Psoas muscle (tissue), 8 donors: Measurements from ENCODE around the gene MRPL53. TPM values are rescaled to one million over a fixed set of nuclear protein-coding genes. Genes with fewer than 3 reads are reported as not detected.

Source experiments
- ATAC-seq, 4 donors: fragments of 200-7000 bp; cut with Tn5 transposase; one replicate each; pipeline ENCODE4 v1.9.1; 2020; ENCODE audit warnings: moderate library complexity in 3 of 4, mild to moderate bottlenecking in 2 of 4
- DNase-seq, 2 donors: peaks; one replicate each; pipeline ENCODE4 v3.0.0-alpha.2; 2020
- H3K27ac ChIP-seq: fragments of 200-600 bp; one replicate; pipeline ENCODE4 v1.8.0; 2022
- H3K27me3 ChIP-seq, 3 donors: fragments of 200-600 bp in 1 of 3; one replicate each; pipeline versions ENCODE4 v1.6.1 to v1.8.0; 2013 to 2022; ENCODE audit warnings: low read length in 2 of 3, mild to moderate bottlenecking in 2 of 3, moderate library complexity in 1 of 3; ENCODE audit not compliant: insufficient read depth in 3 of 3
- H3K36me3 ChIP-seq, 2 donors: fragments of 200-600 bp in 1 of 2; one replicate each; pipeline versions ENCODE4 v1.6.1 to v1.8.0; 2013 to 2022; ENCODE audit warnings: low read depth in 1 of 2, mild to moderate bottlenecking in 1 of 2, moderate library complexity in 1 of 2; ENCODE audit not compliant: insufficient read depth in 1 of 2
- H3K4me1 ChIP-seq: fragments of 200-600 bp; one replicate; pipeline ENCODE4 v1.8.0; 2022
- H3K4me3 ChIP-seq: fragments of 200-600 bp; one replicate; pipeline ENCODE4 v1.8.0; 2022; ENCODE audit warnings: mild to moderate bottlenecking
- H3K9me3 ChIP-seq: fragments of 200-600 bp; one replicate; pipeline ENCODE4 v1.8.0; 2022
- CTCF ChIP-seq: fragments of 200-600 bp; IDR thresholded peaks from one replicate; pipeline ENCODE4 v1.8.0; 2022; ENCODE audit warnings: antibody characterized with exemption
- WGBS, 3 donors: extraction: QIAGEN DNeasy Blood & Tissue Kit; methylation state at CpG; one replicate each; pipeline versions ENCODE4 v1.1.6 to v1.1.7; 2013; 5-methylcytosine and 5-hydroxymethylcytosine counted together
- intact Hi-C, 2 donors: fragments of 100-400 bp; cut with DNase I; formaldehyde crosslinking; loops; one replicate each; pipeline versions ENCODE4 v1.11.0 to v1.14.2; 2022
- polyA plus RNA-seq, 3 donors: library from polyadenylated mRNA; stranded (reverse); fragments of 200-250 nt; gene quantifications; one replicate each; pipeline ENCODE4 v1.2.3, GENCODE V29; 2013
- total RNA-seq, 4 donors: library from RNA; stranded (reverse); fragmentation: NEBNext Ultra II Directional in 2 of 4; extraction: Animal tissue kit (Norgen Biotek cat#: 25700) in 2 of 4; gene quantifications; one replicate each; pipeline versions ENCODE4 v1.2.1 to v1.2.4, GENCODE V29; 2021 to 2023
- donor health status: healthy with polysubstance abuse.
- donor health status: DM: no; HTN: no; CAD: no; lungs with moderate emphysema.
- donor health status: Bipolar disorder and iron deficiency.
- donor health status: healthy.
- donor health status: DM: yes; HTN: yes; CAD: no.
- donor health status: DM: no; HTN: no; CAD: no.
- donor health status: DM: no; HTN: no; CAD: no.
- donor health status: DM: yes; HTN: yes; CAD: no.

MRPL53 gene
- total and polyA plus RNA-seq, 7 donors: 63.7 to 157 (median 118) TPM

GRCh38 chr2:74482801-74483674, 10.6 kb upstream of the MRPL53 start, which contains the start of the genes CCDC142 and TTC31:
TSS of gene CCDC142 (minus strand) at chr2:74482998. CDS start at chr2:74482837, 161 bp downstream.
TSS of gene TTC31 (plus strand) at chr2:74483081. CDS start at chr2:74483096, 15 bp downstream.
- peak; percentile 98 to 99 (median 99) for ATAC-seq
- Histone ChIP-seq H3K4me1 (peaks cover 22% of the 10 kb centered on the region), H3K27me3 (no peaks in the 10 kb centered on the region), H3K9me3 (no peaks in the 10 kb centered on the region), H3K36me3 (peaks cover 2 to 59% of the 10 kb centered on the region in 2 donors), H3K27ac (peak within 1 kb of the TSS; percentile 91), H3K4me3 (peak within 1 kb of the TSS; percentile 98)
- TF ChIP-seq CTCF: peak; percentile 79
- intact Hi-C loops: loop anchor here (1.0 to 5.0 kb wide), 5 partner anchors 28 to 105 kb away; partner anchors contain the start of genes AUP1 (in 2 of the 2), HTRA2 (in 2 of the 2) and INO80B (in 2 of the 2)
- 0 to 1% (median 0%) methylated on average over 45 to 50 of the region's 50 CpGs for WGBS, 3 donors
- DNase-seq: peak; percentile 95 to 97

GRCh38 chr2:74481961-74482800, 9.7 kb upstream of the MRPL53 start:
- peak in 1 of 2 donors; percentile 83 for DNase-seq
- no peaks in the 10 kb centered on the region for H3K9me3 ChIP-seq
- WGBS, 3 donors: 1 to 2% (median 1%) methylated on average over 59 to 80 of the region's 80 CpGs
- TF ChIP-seq CTCF: no peak
- H3K27me3 ChIP-seq: no peaks in the 10 kb centered on the region
- ATAC-seq: peak; percentile 46 to 69 (median 55)
- peak overlapping the region; percentile 98 for H3K4me3 ChIP-seq
- peak overlapping the region; percentile 91 for H3K27ac ChIP-seq
- intact Hi-C loops: loop anchor here (2.0 to 5.0 kb wide), 3 partner anchors 27 to 105 kb away; partner anchors contain the start of genes AUP1 (in 2 of the 2), HTRA2 (in 2 of the 2) and INO80B (in 1 of the 2)
- H3K4me1 ChIP-seq: peaks cover 22% of the 10 kb centered on the region
- H3K36me3 ChIP-seq: peaks cover 2 to 56% of the 10 kb centered on the region in 2 donors

GRCh38 chr2:74481431-74481830, 9.0 kb upstream of the MRPL53 start:
- TF ChIP-seq CTCF: no peak
- intact Hi-C loops: loop anchor here in 1 of 2 donors (5.0 kb wide), 1 partner anchor 106 kb away; no protein-coding TSS in a partner anchor
- Histone ChIP-seq H3K4me3 (peak overlapping the region; percentile 98), H3K4me1 (peaks cover 22% of the 10 kb centered on the region), H3K27me3 (no peaks in the 10 kb centered on the region), H3K36me3 (peaks cover 2 to 50% of the 10 kb centered on the region in 2 donors), H3K9me3 (no peaks in the 10 kb centered on the region), H3K27ac (peak overlapping the region; percentile 91)
- DNase-seq (no peak), ATAC-seq (no peak)
- WGBS, 3 donors: 53 to 69% (median 54%) methylated on average over 3 of the region's 3 CpGs

GRCh38 chr2:74474899-74475298, 2.4 kb upstream of the MRPL53 start:
- intact Hi-C loops: no loop called here
- WGBS, 3 donors: 84 to 87% (median 85%) methylated on average over 5 of the region's 5 CpGs
- H3K36me3 ChIP-seq: peaks cover 2 to 53% of the 10 kb centered on the region in 2 donors

More at GRCh38 chr2:74474899-74475298, 2.4 kb upstream of the MRPL53 start:
- no peak for TF ChIP-seq CTCF
- DNase-seq: no peak
- no peaks in the 10 kb centered on the region for H3K27me3 ChIP-seq
- ATAC-seq: no peak
- no peak overlapping the region for H3K4me3 ChIP-seq
- no peaks in the 10 kb centered on the region for H3K9me3 ChIP-seq
- H3K27ac ChIP-seq: no peak overlapping the region
- H3K4me1 ChIP-seq: peaks cover 18% of the 10 kb centered on the region
